Measurements from ENCODE around the gene SLC29A1. TPM values are rescaled to one million over a fixed set of nuclear protein-coding genes. Genes with fewer than 3 reads are reported as not detected.

Gene SLC29A1
- total and polyA plus RNA-seq, 2 donors (not counting 3 experiments of a cell fraction or from before 2014, with no cell fraction given), result 202 to 539 TPM

DNA sequence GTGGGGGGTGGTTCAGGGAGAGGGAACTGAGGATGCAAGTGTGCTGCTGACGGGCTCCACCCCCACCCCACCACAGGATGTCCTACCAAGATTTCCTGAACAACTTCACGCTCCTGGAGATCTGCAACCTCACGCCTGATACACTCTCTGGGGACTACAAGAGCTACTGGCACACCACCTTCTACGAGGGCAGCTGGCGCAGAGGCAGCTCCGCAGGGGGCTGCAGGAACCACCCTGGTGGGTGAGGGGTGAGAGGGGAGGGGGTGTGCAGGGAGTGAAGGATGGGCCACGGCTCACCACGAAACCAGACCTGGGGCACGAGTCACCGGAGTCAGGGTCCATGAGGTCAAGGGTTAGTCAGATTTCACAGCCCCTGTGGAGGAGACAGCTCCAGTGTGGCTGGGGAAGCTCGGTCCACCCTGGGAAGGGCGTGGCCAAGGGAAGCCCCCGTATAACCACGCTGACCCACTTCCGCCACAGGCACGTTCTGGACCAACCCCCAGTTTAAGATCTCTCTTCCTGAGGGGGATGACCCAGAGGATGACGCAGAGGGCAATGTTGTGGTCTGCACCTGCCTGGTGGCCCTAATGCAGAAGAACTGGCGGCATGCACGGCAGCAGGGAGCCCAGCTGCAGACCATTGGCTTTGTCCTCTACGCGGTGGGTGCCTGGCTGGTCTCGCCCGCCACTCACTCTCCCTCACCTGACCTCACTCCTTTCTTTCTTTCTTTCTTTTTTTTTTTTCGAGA lies 46.5 kb upstream of the SLC29A1 start:
- intact Hi-C loops (cut with micrococcal nuclease), result no loop called here
- peak; percentile 30 for DNase-seq (ENCODE audit: low read depth, low spot score)

More for the DNA sequence above, 46.5 kb upstream of the SLC29A1 start:
- ChIA-PET POLR2A (interaction anchor here (0.7 to 1.8 kb wide), 4 partner anchors 23 to 70 kb away, joined by 3 to 8 read pairs (median 4); partner anchors contain the start of genes HSP90AB1 and SLC29A1), CTCF (interaction anchor here (1.3 to 6.1 kb wide), 5 partner anchors 10 to 80 kb away, joined by 4 to 148 read pairs (median 7); partner anchors contain the start of gene SLC29A1)
- no peaks in the 10 kb centered on the region for H3K27me3 ChIP-seq (ENCODE audit: control insufficient read depth in 2 of 2, insufficient read depth in 2 of 2, low read length in 2 of 2)
- H3K4me2 ChIP-seq (ENCODE audit: insufficient read depth, low read length), result peak overlapping the region; percentile 5
- TF ChIP-seq POLR2AphosphoS5 (IDR thresholded peaks at IDR 0.05; ENCODE audit: insufficient read depth, low read depth, low read length) (peak; percentile 64), FOS (IDR thresholded peaks at IDR 0.05; ENCODE audit: borderline replicate concordance, insufficient read depth, low read length) (peak; percentile 10), POLR2A (IDR thresholded peaks at IDR 0.05; ENCODE audit: low read depth, low read length) (peak; percentile 22), CTCF (IDR thresholded peaks at IDR 0.05; ENCODE audit: extremely low read depth in 1 of 2, insufficient read depth in 1 of 2, low read depth in 1 of 2, low read length in 2 of 2) (no peak)
- TF ChIP-seq, protein P1, sequence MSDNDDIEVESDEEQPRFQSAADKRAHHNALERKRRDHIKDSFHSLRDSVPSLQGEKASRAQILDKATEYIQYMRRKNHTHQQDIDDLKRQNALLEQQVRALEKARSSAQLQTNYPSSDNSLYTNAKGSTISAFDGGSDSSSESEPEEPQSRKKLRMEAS (IDR thresholded peaks at IDR 0.05; ENCODE audit: insufficient read depth, insufficient read length), result no peak
- no peaks in the 10 kb centered on the region for H3K79me2 ChIP-seq (ENCODE audit: control insufficient read depth, insufficient read depth, low read length)
- no peaks in the 10 kb centered on the region for H4K20me1 ChIP-seq (replicated peaks; ENCODE audit: control insufficient read depth, extremely low read depth, insufficient read depth, low read length)
- H3K36me3 ChIP-seq (ENCODE audit: control insufficient read depth in 2 of 2, extremely low read depth in 1 of 2, insufficient read depth in 2 of 2, low read length in 2 of 2), result no peaks in the 10 kb centered on the region
- no peaks in the 10 kb centered on the region for H3K9me1 ChIP-seq (replicated peaks; ENCODE audit: control insufficient read depth, extremely low read depth, insufficient read depth, low read length)
- dilution Hi-C loops (cut with MboI; ENCODE audit: extremely low pct_ligation_motif_present, low sequenced_read_pairs), result no loop called here
- H3K27ac ChIP-seq (ENCODE audit: insufficient read depth, low read depth, low read length), result peak overlapping the region; percentile 91
- peak; percentile 83 for FAIRE-seq
- BruUV-seq (replicated peaks), result no TSS peak
- peak overlapping the region; percentile 28 for H3K9ac ChIP-seq (replicated peaks; ENCODE audit: extremely low read depth, insufficient read depth, low read length)
- no peaks in the 10 kb centered on the region for H3K9me3 ChIP-seq (replicated peaks; ENCODE audit: control insufficient read depth, insufficient read depth, low read length)
- no peak overlapping the region for H3K4me3 ChIP-seq (replicated peaks in 1 of 3; ENCODE audit: insufficient read depth in 1 of 3, low read depth in 1 of 3, low read length in 3 of 3)
- H2AFZ ChIP-seq (ENCODE audit: low read depth, low read length), result peak overlapping the region; percentile 10
- peaks cover 42% of the 10 kb centered on the region for H3K4me1 ChIP-seq (ENCODE audit: control insufficient read depth, extremely low read depth, insufficient read depth, low read length)
